ENCODE results near the gene TSPAN18. TPM values are rescaled to one million over a fixed set of nuclear protein-coding genes. Genes with fewer than 3 reads are reported as not detected.

The TSPAN18 gene
- total RNA-seq, 1 experiment from 2014 or later, result 18.3 TPM

DNA sequence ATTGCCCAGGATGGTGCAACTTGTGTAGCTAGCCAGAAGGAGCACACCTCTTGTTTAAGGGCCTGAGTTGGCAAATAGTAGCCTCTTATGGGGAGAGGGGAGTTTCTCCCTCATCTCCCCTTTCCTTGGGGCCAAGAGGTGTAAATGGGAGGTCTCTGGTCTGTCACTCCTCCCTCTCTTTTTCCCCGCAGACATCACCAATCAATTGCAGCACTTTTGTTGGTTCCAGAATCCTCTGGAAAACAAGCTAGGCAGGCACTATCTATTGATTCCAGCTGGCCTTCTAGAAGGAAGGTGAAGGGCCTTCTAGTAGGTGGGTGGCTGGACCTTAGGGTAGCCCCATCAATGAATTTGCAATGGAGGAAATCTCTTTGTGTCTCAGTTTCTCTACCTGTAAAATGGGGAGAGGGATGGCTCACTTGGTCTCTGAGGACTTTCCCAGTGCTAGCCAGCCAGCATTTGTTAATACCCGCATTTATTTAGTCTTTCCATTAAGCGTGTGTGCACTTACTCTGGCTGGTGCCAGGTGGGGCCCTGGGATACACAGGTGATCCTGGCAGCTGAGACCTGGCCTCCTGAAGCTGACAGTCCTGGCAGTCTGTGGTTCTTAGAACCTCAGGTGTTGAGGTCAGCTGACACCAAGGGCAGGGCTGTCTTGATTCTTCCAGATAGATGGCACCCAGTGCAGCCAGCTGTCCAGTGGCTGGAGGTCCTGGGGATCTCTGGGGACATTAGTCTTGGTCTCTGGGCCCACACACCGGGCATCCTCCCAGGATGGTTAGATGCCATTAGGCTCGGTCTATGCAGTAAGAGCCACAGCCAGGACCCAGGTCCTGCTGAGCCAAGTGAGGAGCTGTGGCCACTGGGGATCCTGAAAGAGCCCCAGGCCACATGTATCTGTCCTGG is 51.7 kb downstream of the TSPAN18 start:
- Histone ChIP-seq H3K79me2 (ENCODE audit: insufficient read depth, low read length) (no peaks in the 10 kb centered on the region), H2AFZ (ENCODE audit: low read depth, low read length, poor library complexity, severe bottlenecking) (no peak overlapping the region), H3K9me2 (ENCODE audit: insufficient read depth) (no peaks in the 10 kb centered on the region), H3K9ac (ENCODE audit: low read length) (no peak overlapping the region), H3K36me3 (ENCODE audit: control insufficient read depth in 1 of 2, insufficient read depth in 2 of 2, low read length in 2 of 2) (no peaks in the 10 kb centered on the region), H4K20me1 (ENCODE audit: insufficient read depth) (no peaks in the 10 kb centered on the region), H3K27me3 (ENCODE audit: insufficient read depth, low read length) (no peaks in the 10 kb centered on the region), H3K4me1 (ENCODE audit: control insufficient read depth in 1 of 2, insufficient read depth in 2 of 2, low read length in 2 of 2) (no peaks in the 10 kb centered on the region), H3K4me2 (ENCODE audit: low read length) (no peak overlapping the region), H3K4me3 (replicated peaks in 1 of 2; ENCODE audit: low read depth in 1 of 2, low read length in 2 of 2) (no peak overlapping the region), H3K27ac (ENCODE audit: low read depth, low read length) (no peak overlapping the region), H3K9me3 (ENCODE audit: control insufficient read depth in 1 of 2, insufficient read depth in 1 of 2, low read depth in 1 of 2, low read length in 2 of 2) (no peaks in the 10 kb centered on the region)
- CTCF ChIA-PET, result no interaction called here
- DNase-seq (ENCODE audit: low read depth, low spot score) (no peak), ATAC-seq (no peak)
- TF ChIP-seq EZH2phosphoT487 (IDR thresholded peaks at IDR 0.05; ENCODE audit: borderline replicate concordance) (no peak), SRF (IDR thresholded peaks at IDR 0.05; ENCODE audit: low read depth) (no peak), FOSL1 (IDR thresholded peaks at IDR 0.05; ENCODE audit: low read depth) (no peak), EZH2 (IDR thresholded peaks at IDR 0.05) (no peak), CEBPB (IDR thresholded peaks at IDR 0.05; ENCODE audit: low read depth) (no peak), POLR2A (IDR thresholded peaks at IDR 0.05; ENCODE audit: borderline replicate concordance, extremely low read depth, insufficient read depth, insufficient read length) (no peak), ZNF274 (IDR thresholded peaks at IDR 0.05; ENCODE audit: low read depth, low read length) (no peak), EGR1 (IDR thresholded peaks at IDR 0.05; ENCODE audit: low read depth) (no peak), SIN3A (IDR thresholded peaks at IDR 0.05; ENCODE audit: low read depth) (no peak)
- TF ChIP-seq, protein P1, sequence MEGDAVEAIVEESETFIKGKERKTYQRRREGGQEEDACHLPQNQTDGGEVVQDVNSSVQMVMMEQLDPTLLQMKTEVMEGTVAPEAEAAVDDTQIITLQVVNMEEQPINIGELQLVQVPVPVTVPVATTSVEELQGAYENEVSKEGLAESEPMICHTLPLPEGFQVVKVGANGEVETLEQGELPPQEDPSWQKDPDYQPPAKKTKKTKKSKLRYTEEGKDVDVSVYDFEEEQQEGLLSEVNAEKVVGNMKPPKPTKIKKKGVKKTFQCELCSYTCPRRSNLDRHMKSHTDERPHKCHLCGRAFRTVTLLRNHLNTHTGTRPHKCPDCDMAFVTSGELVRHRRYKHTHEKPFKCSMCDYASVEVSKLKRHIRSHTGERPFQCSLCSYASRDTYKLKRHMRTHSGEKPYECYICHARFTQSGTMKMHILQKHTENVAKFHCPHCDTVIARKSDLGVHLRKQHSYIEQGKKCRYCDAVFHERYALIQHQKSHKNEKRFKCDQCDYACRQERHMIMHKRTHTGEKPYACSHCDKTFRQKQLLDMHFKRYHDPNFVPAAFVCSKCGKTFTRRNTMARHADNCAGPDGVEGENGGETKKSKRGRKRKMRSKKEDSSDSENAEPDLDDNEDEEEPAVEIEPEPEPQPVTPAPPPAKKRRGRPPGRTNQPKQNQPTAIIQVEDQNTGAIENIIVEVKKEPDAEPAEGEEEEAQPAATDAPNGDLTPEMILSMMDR (IDR thresholded peaks at IDR 0.05 in 2 of 3, conservative IDR thresholded peaks at IDR 0.05 in 1 of 3; ENCODE audit: borderline replicate concordance in 1 of 3, insufficient read depth in 1 of 3, low read depth in 2 of 3, low read length in 2 of 3), result no peak
- TF ChIP-seq, protein P2, sequence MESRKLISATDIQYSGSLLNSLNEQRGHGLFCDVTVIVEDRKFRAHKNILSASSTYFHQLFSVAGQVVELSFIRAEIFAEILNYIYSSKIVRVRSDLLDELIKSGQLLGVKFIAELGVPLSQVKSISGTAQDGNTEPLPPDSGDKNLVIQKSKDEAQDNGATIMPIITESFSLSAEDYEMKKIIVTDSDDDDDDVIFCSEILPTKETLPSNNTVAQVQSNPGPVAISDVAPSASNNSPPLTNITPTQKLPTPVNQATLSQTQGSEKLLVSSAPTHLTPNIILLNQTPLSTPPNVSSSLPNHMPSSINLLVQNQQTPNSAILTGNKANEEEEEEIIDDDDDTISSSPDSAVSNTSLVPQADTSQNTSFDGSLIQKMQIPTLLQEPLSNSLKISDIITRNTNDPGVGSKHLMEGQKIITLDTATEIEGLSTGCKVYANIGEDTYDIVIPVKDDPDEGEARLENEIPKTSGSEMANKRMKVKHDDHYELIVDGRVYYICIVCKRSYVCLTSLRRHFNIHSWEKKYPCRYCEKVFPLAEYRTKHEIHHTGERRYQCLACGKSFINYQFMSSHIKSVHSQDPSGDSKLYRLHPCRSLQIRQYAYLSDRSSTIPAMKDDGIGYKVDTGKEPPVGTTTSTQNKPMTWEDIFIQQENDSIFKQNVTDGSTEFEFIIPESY (IDR thresholded peaks at IDR 0.05; ENCODE audit: extremely low read depth, insufficient replicate concordance, low read length), result no peak
- RAD21 ChIA-PET (ENCODE audit: low non-redundant PET in 1 of 2, low total read pairs in 2 of 2, uncharacterized antibody in 2 of 2, unreplicated experiment in 2 of 2), result no interaction called here
- POLR2A ChIA-PET, result no interaction called here
- intact Hi-C loops (cut with micrococcal nuclease), result loop anchor here (5.0 kb wide), 3 partner anchors 114 to 156 kb away; no protein-coding TSS in a partner anchor
- no TSS peak for BruUV-seq (replicated peaks)

Measured in HCT116 (cell line).